DLD1 (cell line): ENCODE measurements around the gene TIMM13.
"Not testable (repeated sequence)": the region's sequence is repeated elsewhere in the genome, so short reads cannot be mapped to it uniquely, and the experiment has no call there.

Source experiments
- in situ Hi-C: cut with HindIII; loops from 2 replicates; pipeline ENCODE4 v1.10.0; 2017; ENCODE audit warnings: low sequenced_read_pairs

The TIMM13 gene

GRCh38 chr19:2427429-2428320 is at the start of gene TIMM13:
Gene TIMM13 (minus strand): TSS chr19:2427586. CDS start chr19:2427533, 53 bp downstream.
- in situ Hi-C loops: no loop called here

GRCh38 chr19:2476451-2477140 is 49.2 kb upstream of the TIMM13 start:
- in situ Hi-C loops: no loop called here

- in situ Hi-C loops: no loop called here
Measured at GRCh38 chr19:2475702-2476450, 48.5 kb upstream of the TIMM13 start, which contains the start of gene GADD45B. Gene GADD45B (plus strand): TSS chr19:2476127. CDS start chr19:2476359, 232 bp downstream.

GRCh38 chr19:2475018-2475701 is 47.8 kb upstream of the TIMM13 start:
- in situ Hi-C loops: no loop called here

- in situ Hi-C loops: no loop called here
Measured at GRCh38 chr19:2474232-2475017, 47.0 kb upstream of the TIMM13 start.

- in situ Hi-C loops: not testable (repeated sequence)
Measured at GRCh38 chr19:2469915-2470200, 42.5 kb upstream of the TIMM13 start.

GRCh38 chr19:2469102-2469914 is 41.9 kb upstream of the TIMM13 start:
- in situ Hi-C loops: no loop called here

- in situ Hi-C loops: no loop called here
Measured at GRCh38 chr19:2468596-2468995, 41.2 kb upstream of the TIMM13 start.

- in situ Hi-C loops: no loop called here
Measured at GRCh38 chr19:2464389-2464788, 37.0 kb upstream of the TIMM13 start.

- in situ Hi-C loops: not testable (repeated sequence)
Measured at GRCh38 chr19:2463694-2464093, 36.3 kb upstream of the TIMM13 start.

GRCh38 chr19:2462635-2463421 is 35.4 kb upstream of the TIMM13 start:
- in situ Hi-C loops: no loop called here

- in situ Hi-C loops: no loop called here
Measured at GRCh38 chr19:2461751-2462634, 34.6 kb upstream of the TIMM13 start.

- in situ Hi-C loops: no loop called here
Measured at GRCh38 chr19:2460245-2460644, 32.9 kb upstream of the TIMM13 start.

- in situ Hi-C loops: not testable (repeated sequence)
Measured at GRCh38 chr19:2458776-2459175, 31.4 kb upstream of the TIMM13 start.

- in situ Hi-C loops: no loop called here
Measured at GRCh38 chr19:2458054-2458453, 30.7 kb upstream of the TIMM13 start.

- in situ Hi-C loops: no loop called here
Measured at GRCh38 chr19:2457394-2458037, 30.1 kb upstream of the TIMM13 start.
